Fibroblast of peridontal ligament (primary cell): ENCODE results near the gene TCF7L1.
"Not testable (repeated sequence)": the region's sequence is repeated elsewhere in the genome, so short reads cannot be mapped to it uniquely, and the experiment has no call there.

Source experiments
- DNase-seq: peaks from one replicate; pipeline ENCODE4 v3.0.0-alpha.2; 2010; ENCODE audit errors: extremely low read depth

TCF7L1 gene

GRCh38 chr2:85323988-85324367 is 190.8 kb downstream of the TCF7L1 start:
- not testable (repeated sequence) for DNase-seq

- peak; percentile 49 for DNase-seq
Observed at GRCh38 chr2:85324639-85325465, 191.7 kb downstream of the TCF7L1 start.

GRCh38 chr2:85325466-85325811 is 192.2 kb downstream of the TCF7L1 start:
- DNase-seq: no peak

GRCh38 chr2:85326406-85327159 is 193.4 kb downstream of the TCF7L1 start:
- peak; percentile 28 for DNase-seq

GRCh38 chr2:85327160-85327821 is 194.1 kb downstream of the TCF7L1 start:
- DNase-seq: peak; percentile 47

GRCh38 chr2:85327822-85328617 is 194.8 kb downstream of the TCF7L1 start, which contains the start of gene TGOLN2:
TSS of gene TGOLN2 (minus strand) at chr2:85327989. CDS start at chr2:85327962, 27 bp downstream.
- peak; percentile 85 for DNase-seq

- DNase-seq: no peak
Observed at GRCh38 chr2:85329181-85329651, 196.0 kb downstream of the TCF7L1 start.

- not testable (repeated sequence) for DNase-seq
Observed at GRCh38 chr2:85329701-85330100, 196.5 kb downstream of the TCF7L1 start.

GRCh38 chr2:85330839-85331636 is 197.8 kb downstream of the TCF7L1 start:
- DNase-seq: no peak

GRCh38 chr2:85333877-85334276 is 200.7 kb downstream of the TCF7L1 start:
- not testable (repeated sequence) for DNase-seq

GRCh38 chr2:85334928-85335327 is 201.7 kb downstream of the TCF7L1 start:
- DNase-seq: no peak

GRCh38 chr2:85340034-85340892 is 207.1 kb downstream of the TCF7L1 start:
- peak; percentile 26 for DNase-seq

GRCh38 chr2:85341269-85342029 is 208.3 kb downstream of the TCF7L1 start:
- DNase-seq: no peak

GRCh38 chr2:85342156-85342555 is 209.0 kb downstream of the TCF7L1 start:
- no peak for DNase-seq

- not testable (repeated sequence) for DNase-seq
Observed at GRCh38 chr2:85343207-85343895, 210.2 kb downstream of the TCF7L1 start.

GRCh38 chr2:85344356-85344954 is 211.3 kb downstream of the TCF7L1 start:
- no peak for DNase-seq

GRCh38 chr2:85347599-85347998 is 214.4 kb downstream of the TCF7L1 start:
- no peak for DNase-seq

- no peak for DNase-seq
Observed at GRCh38 chr2:85353876-85354285, 220.7 kb downstream of the TCF7L1 start.
